DOHH2 (cell line): Measurements from ENCODE around the gene HADHA.

Experiments
- CTCF ChIP-seq: fragments of 200-600 bp; sonication (generic); IDR thresholded peaks from one replicate; pipeline ENCODE4 v1.5.1; 2014; ENCODE audit warnings: antibody characterized with exemption, mild to moderate bottlenecking, low read depth, low read length; ENCODE audit not compliant: poor library complexity, severe bottlenecking
- EZH2phosphoT487 ChIP-seq: fragments of 200-600 bp; sonication (generic); IDR thresholded peaks from 2 replicates; pipeline ENCODE4 v1.6.1; 2017; ENCODE audit warnings: borderline replicate concordance, mild to moderate bottlenecking, antibody characterized with exemption, low read length, moderate library complexity, mixed read lengths

- TF ChIP-seq CTCF (no peak), EZH2phosphoT487 (no peak)
Measured at GRCh38 chr2:26229595-26229994, 14.8 kb downstream of the HADHA start.
